GM21447 (cell line): ENCODE data around the gene CARS1.
"Not testable (repeated sequence)": the region's sequence is repeated elsewhere in the genome, so short reads cannot be mapped to it uniquely, and the experiment has no call there.

Source experiments
- ATAC-seq: cut with Tn5 transposase; IDR thresholded peaks from one replicate; pipeline ENCODE4 v1.9.1; 2021; ENCODE audit not compliant: unreplicated experiment

Gene CARS1

DNA sequence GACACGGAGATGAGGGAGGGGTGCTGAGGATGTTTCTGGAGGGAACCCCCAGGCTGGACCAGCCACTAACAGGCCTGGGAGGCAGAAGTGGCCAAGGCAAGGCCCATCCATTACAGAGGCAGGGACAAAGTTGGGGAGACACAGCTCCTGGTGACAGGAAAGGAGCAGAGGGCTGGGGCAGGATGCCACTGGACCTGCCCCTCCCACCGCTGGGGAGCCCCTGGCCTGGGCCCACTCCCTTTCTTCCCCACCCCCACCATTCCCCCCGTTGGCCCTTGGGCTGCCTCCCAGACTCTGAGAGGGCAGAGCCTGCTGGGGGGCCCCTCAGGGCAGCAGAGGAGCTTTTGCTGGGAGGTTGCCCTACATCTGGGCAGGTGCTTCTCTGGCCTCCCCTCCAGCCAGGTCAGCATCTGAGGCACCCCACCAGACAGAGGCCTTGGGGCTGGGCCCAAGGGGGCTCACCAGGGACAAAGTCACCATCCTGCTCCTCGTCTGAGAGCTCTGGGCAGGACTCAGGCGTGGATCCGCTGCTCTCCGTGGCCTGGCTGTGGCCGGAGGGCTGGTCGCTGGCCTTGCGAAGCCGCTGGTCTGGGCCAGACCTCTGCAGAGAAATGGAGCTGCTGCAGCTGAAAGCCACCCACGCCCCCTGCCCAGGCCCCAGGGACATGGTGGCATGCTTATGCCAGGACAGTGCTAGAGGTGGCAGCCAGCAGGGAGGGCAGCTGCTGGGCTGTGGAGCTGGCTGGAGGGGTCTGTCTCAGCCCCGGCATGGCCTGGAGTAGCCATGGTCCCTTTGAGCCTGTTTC lies 33.1 kb upstream of the CARS1 start:
- ATAC-seq = no peak

DNA sequence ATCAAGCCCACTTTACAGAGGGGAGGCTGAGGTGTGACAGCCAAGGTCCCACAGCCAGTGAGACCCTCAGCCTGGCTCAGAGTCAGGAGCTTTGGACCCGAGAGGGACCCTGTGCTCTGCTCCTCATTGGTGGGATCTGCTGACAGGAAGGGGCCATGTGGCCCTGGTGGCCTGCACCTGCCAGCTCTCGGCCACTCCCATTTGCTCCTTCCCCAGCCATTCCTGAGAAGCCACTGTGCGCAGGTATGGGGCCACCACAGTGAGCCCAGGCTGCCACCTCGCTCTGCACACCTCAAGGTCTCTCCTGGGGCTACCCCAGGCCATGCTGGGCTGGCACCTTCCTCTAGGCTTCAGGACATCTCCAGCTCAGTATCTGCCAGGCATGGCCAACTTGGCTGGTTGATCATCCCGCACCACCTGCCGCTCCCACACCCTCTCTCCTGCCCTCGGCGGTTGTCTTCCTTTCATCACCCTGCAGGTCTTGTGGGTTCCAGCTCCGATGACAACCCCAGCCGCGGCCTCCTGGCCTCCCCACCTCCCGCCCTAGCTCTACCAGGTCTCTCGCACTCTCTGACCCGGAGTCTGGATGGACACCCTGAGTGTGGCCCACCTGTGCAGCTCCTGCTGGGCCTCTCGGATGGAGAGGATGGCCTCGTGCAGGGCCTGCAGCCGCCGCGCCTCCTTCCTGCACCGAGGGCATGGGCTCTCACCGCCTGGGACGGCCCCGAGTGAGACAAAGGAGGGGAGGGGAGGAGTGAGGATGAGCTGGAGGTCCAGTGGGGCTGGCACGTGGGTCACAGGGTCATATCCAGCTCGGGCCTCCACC lies 32.2 kb upstream of the CARS1 start:
- ATAC-seq = no peak

DNA sequence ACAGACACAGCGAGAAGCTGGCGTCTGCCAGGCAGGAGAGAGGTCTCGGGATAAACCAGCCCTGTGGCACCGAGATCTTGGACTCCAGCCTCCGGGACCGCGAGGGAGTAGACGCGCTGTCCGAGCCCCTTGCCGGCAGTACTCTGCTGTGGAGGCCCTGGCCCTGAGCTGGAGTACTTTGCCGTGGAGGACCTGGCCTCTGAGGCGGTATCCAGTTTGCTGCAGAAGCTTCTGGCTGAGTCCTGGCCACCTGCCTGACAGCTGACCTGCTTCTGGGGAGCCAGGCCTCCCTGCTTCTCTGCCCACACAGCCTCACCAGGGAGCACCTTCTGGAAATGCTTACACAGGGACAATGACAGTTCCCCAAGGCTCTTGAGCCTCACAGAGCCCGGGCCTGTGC lies 31.6 kb upstream of the CARS1 start:
- no peak for ATAC-seq

DNA sequence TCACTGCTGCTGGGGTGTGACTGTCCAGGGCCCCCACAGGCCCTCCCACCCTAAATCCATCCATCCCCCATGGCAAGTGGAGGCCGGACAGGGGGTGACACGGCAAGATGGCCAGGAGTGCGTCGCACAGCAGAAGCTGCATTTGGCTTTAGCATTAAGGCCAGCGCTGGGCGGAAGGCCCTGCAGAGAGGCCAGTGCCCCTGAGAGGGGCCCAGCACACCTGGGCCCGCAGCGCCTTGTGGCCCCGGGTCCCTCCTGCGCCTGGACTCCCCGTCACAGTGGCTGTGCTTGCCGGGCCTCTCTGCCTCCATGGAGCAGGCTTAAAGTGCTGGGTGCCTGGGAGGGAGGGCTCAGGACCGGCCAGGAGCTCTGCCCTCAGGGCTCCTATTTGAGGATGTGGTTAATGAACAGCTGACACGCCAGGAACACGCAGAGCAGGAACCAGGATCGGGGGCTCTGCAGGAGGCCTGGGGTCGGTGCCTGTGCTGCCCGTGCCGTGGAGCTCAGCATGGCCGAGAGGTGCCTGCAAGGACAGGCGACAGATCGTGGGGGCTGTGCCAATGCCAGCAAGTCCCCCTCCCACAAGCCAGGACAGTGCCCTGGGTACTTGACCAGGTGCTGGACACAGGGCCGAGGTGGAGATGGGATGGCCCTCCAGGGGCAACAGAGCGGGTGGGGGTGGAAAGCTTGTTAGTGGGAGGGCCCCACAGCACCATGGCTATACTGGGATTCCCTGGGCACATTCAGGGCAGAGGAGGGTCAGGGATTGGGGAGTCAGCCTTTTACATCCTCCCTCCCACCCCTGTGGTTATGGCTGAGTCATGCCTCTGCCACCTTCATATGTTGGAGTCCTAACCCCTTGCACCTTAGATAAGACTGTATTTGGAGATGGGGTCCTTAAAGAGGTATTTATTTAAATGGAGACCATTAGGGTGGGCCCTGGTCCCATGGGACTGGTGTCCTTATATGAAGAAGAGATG lies 30.9 kb upstream of the CARS1 start:
- ATAC-seq = no peak

DNA sequence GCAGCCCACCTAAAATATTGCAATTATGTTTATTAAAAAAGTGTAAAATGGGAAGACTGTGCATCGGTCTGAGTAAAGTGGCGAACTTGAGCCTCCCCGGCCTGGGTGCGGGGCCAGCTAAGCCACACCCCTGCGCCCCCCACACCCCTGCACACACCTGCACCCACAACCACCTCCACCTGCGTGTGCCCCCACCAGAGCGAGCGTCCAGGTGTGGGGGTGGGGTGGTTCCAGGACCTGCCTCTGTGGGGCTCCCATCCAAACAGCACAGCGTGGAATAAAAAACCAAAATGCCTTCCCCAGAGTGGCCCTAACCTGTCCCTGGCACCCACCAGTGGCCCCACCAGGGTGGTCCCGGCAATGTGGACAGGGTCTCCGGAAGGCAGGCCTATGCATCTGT lies 30.1 kb upstream of the CARS1 start:
- ATAC-seq = no peak

DNA sequence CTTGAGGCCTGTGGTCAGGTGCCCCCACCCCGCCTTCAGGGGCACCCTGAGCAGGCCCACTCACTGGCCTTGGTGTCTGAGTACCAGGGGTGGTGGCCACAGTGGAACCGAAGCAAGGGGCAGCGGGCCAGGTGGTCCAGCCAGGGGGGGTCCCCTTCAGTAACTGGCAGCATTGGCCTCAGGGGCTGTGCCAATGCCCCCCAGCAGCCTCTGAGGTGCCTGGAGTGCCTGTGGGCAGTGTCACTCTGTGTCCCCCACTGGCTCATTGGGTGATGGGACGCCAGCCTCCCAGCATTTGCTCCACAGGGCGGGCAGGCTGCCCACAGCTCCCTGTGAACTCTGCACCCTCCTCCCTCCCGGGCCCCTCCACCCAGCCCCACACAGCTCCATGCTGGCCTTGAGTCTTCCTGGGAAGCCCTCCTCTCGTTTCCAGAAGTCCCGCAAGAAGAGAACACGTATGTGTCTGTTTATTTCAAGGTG lies 29.5 kb upstream of the CARS1 start:
- no peak for ATAC-seq

DNA sequence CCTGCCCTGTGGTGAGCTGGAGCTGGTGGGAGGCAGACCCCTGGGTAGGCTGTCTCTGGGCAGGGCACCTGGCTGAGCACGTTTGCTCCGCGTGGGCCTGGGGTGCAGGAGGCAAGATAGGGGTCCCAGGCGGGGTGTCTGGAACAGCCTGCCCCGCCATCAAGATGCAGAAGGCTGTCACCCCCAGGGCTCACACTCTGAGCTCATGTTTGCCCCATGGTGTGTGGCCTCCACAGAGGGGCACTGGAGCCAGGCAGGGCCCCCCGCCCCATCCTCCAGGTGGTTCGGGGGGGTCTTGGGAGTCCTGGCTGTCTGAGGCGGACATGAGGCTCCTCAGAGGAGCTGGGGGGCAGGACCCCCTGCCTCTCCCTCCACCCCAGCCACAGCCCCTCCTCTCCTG lies 28.9 kb upstream of the CARS1 start:
- no peak for ATAC-seq

DNA sequence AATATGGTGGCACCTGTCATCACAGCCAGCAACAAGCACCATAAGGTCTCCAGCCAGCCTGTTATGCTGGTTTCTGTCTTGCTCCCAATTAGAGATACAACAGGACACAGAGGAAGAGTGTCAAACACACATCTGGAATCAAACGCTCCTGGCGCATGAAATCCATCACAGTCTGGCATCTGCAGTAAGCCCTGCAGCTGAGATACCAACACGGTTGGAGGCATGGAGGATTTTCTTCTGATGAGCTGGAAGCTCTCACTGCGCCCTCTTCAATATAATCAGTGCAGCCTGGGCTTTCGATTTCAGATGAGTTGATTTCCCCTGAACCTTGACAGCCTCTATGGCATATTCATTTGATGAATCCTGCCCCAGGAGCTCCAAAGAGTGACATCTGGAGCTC lies 27.8 kb upstream of the CARS1 start:
- ATAC-seq = no peak

DNA sequence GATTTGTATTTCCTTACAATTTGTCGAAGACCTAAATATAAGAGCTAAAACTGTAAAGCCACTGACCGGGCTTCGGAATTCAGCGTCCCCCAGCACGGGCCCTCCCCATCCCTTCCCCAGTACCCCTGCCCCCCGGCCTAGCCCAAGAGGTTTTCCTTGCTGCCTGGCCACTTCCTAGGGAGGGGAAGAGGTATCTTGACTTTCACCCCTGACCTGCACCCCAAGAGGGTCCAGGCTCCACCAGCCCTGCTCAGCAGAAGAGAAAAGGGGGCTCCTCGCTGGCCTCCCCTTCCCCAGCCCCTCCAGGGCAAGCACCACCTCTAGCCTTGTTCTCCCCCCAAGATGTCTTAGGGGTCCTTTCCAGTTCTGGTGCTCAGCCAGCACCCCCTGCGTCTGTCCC lies 26.1 kb upstream of the CARS1 start:
- no peak for ATAC-seq

DNA sequence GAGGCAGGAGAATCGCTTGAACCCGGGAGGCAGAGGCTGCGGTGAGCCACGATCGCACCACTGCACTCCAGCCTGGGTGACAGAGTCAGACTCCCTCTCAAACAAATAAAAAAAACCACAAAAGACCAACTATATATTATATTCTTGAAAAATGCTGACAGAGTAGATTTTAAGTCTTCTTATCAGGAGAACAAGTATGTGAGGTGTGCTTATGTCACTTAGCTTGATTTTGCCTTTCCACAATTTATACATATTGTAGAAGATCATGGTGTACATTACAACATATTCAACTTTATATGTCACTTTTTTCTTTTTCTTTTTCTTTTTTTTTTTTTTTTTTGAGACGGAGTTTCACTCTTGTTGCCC lies 24.1 kb upstream of the CARS1 start:
- no peak for ATAC-seq

DNA sequence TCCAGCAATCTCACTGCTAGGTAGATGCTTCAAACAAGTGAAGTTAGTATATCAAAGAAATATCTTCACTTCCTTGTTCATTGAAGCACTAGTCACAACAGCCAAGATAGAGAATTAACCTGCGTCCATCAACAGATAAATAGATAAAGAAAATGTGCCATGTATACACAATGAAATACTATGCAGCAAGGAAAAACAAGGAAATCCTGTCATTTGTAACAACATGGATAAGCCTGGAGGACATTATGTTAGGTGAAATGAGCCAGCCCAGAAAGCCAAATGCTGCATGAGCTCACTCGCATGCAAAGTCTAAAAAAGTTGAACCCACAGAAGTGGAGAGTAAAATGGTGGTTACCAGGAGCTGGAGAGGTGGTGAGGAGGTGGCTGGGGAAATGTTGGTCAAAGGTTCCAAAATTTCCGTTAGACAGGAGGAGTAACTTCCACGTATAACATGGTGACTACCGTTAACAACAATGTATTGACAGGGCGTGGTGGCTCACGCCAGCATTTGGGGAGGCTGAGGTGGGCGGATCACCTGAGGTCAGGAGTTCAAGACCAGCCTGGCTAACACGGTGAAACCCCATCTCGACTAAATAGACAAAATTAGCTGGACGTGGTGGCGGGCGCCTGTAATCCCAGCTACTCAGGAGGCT lies 23.6 kb upstream of the CARS1 start:
- no peak for ATAC-seq

DNA sequence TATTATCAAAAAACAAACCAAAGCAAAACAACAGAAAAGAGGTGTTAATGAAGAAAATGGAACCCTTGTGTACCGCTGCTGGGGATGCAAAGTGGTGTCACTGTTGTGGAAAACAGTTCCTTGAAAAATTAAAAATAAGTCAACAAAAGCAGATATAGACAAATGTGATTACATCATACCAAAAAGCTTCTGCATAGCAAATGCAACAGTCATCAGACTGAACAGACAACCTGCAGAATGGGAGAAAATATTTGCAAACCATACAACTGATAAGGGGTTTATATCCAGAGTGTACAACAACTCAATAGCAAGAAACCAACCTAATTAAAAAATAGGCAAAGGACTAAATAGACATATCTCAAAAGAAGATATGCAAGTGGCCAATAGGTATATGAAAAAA lies 22.9 kb upstream of the CARS1 start:
- ATAC-seq = no peak

DNA sequence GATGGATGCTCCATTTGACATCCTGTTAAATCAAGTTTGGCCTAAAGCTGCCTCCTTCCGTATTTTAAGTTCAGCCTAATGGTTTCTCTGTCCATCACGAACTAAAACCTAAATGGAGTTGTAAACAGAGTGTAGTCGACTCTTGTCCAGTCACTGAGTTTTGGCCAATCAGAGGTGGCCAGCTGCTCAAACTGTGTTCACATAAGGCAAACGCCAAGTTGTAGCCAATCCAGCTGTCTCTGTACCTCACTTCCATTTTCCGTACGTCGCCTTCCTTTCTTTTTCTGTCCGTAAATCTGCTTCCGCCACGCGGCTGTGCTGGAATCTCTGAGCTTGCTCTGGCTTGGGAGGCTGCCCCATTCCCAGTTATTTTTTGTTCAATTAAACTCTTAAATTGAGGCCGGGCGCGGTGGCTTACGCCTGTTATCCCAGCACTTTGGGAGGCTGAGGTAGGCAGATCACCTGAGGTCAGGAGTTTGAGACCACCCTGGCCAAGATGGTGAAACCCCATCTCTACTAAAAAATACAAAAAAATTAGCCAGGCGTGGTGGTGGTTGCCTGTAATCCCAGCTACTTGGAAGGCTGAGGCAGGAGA lies 20.7 kb upstream of the CARS1 start:
- ATAC-seq = no peak

DNA sequence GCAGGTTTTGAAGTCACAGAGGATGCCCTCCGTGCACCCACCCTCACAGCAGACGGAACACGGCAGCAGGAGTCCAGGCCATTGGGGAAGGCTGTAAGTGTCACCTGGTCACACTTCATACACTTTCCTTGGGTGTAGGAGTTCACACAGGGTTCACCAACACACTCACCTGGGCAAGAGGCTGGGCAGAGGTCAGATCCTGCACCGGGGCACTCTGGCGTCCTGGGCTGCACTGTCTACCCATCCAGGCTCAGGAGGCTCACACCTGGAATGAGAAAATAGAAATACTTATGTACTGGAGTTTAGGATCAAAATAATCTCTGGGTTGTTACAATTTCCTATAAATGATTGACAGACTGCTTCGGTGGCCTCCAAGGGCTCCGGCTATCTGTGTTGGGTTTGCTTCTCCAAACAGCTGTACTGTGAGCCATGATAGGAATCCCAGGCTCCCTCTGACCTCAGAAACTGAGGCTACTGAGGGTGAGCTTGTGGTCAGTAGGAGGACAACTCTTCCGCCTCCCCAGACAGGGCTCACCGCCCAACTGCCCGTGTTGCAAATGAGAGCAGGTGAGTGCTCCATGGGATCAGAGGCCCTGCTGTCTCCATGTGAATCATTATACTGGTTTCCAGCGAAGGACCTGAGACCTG lies 20.1 kb upstream of the CARS1 start:
- ATAC-seq = no peak

DNA sequence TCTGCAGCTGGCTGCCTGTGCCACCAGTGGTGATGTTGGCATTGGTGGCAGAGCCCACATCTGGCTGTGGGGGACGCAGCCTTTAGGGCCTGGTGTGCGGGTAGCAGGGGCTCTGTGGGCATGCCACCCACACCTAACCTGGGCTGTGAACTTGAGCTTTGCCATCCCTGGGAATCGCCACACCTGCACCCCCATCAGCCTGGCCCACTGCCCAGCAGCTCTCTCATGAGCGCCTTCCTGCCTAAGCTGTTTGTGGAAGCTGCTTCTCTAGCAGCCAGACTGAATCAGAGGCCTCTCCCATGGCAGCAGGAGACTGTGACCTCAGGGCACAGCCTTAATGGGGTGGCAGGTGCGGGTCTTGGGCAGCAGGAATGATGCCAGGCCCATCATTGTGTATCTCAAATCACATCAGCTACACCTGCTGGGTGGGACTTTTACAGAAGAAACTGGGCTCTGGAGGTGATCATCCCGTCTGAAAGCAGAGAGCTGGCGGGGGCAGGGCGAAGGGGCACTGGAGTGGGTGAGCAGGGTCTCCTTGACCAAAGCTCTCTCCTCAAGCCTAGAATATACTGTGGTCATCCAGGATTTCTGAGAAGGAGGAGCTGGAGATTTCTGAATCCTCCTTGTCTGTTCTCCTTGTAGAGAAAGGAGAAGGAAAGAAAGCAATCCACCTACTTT lies 17.8 kb upstream of the CARS1 start:
- ATAC-seq = no peak

DNA sequence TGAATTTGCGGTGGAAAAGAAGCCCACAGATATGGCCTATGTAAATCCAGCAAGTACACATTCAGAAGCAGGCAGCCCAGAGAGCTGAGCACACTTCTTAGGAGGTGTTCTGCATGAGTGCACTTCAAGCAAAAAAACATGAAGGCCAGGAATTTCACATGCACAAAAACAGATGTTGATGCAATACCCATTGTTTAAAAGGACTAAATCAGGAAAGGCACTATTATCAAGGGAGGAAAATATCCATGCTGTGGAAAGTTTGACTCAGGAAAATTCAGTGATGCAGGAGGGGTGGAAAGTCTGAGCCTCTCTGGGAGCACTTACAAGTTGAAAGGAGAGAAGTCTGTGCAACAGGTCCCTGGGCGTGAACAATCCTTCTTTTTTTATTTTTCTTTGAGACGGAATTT lies 15.8 kb upstream of the CARS1 start:
- no peak for ATAC-seq

DNA sequence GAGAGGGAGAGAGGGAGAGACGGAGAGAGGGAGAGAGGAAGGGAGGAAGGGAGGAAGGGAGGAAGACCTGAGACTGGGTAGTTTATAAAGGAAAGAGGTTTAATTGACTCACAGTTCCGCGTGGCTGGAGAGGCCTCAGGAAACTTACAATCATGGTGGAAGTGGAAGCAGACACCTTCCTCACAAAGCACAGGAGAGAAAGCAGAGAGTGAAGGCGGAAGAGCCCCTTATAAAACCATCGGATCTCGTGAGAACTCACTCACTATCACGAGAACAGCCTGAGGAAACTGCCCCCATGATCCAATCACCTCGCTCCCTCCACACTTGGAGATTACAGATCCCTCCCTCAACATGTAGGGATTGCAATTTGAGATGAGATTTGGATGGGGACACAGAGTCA lies 12.2 kb upstream of the CARS1 start:
- no peak for ATAC-seq

DNA sequence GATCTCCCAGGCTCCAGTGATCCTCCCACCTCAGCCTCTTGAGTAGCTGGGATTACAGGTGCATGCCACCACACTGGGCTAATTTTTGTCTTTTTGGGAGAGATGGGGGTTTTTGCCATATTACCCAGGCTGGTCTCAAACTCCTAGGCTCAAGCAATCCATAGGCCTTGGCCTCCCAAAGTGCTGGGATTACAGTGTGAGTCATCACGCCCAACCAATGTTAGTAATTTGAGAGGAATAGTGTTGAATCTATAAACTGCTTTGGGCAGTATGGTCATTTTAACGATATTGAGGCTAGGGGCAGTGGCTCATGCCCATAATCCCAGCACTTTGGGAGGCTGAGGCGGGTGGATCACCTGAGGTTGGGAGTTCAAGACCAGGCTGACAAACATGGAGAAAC lies 9.1 kb upstream of the CARS1 start:
- ATAC-seq = not testable (repeated sequence)

DNA sequence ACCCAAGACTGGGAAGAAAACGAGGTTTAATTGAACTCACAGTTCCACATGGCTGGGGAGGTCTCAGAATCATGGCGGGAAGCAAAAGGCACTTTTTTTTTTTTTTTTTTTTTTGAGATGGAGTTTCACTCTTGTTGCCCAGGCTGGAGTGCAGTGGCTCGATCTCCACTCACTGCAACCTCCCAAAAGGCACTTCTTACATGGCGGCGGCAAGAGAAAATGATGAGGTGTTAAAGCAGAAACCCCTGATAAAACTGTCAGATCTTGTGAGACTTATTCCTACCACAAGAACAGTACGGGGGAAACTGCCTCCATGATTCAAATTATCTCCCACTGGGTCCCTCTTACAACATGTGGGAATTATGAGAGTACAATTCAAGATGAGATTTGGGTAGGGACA lies 7.5 kb upstream of the CARS1 start:
- not testable (repeated sequence) for ATAC-seq
